ENCODE data around the gene RP9. TPM values are rescaled to one million over a fixed set of nuclear protein-coding genes. Genes with fewer than 3 reads are reported as not detected.

Gene RP9
- 14.3 TPM for total RNA-seq

GRCh38 chr7:33109005-33109757, at the start of gene RP9:
Gene RP9, minus strand, starts transcription at chr7:33109404. Its CDS starts 32 bp downstream, at chr7:33109372.
- peak; percentile 55 for DNase-seq (ENCODE audit: low spot score)

- no peak for DNase-seq (ENCODE audit: low spot score)
These were observed 48.6 kb upstream of the RP9 start for GRCh38 chr7:33157781-33158180.

GRCh38 chr7:33157311-33157710, 48.1 kb upstream of the RP9 start:
- DNase-seq (ENCODE audit: low spot score) = no peak

- no peak for DNase-seq (ENCODE audit: low spot score)
These were observed 47.2 kb upstream of the RP9 start for GRCh38 chr7:33156441-33156840.

- DNase-seq (ENCODE audit: low spot score) = no peak
These were observed 46.6 kb upstream of the RP9 start for GRCh38 chr7:33155811-33156210.

GRCh38 chr7:33152087-33152486, 42.9 kb upstream of the RP9 start:
- no peak for DNase-seq (ENCODE audit: low spot score)

GRCh38 chr7:33145156-33145555, 36.0 kb upstream of the RP9 start:
- no peak for DNase-seq (ENCODE audit: low spot score)

GRCh38 chr7:33143996-33144718, 35.0 kb upstream of the RP9 start:
- DNase-seq (ENCODE audit: low spot score) = no peak

GRCh38 chr7:33142585-33142984, 33.4 kb upstream of the RP9 start:
- no peak for DNase-seq (ENCODE audit: low spot score)

- no peak for DNase-seq (ENCODE audit: low spot score)
These were observed 27.9 kb upstream of the RP9 start for GRCh38 chr7:33137103-33137502.

GRCh38 chr7:33130184-33130583, 21.0 kb upstream of the RP9 start:
- no peak for DNase-seq (ENCODE audit: low spot score)

- DNase-seq (ENCODE audit: low spot score) = no peak
These were observed 20.6 kb upstream of the RP9 start for GRCh38 chr7:33129806-33130153.

GRCh38 chr7:33128990-33129805, 20.0 kb upstream of the RP9 start, which contains the start of gene BBS9:
Gene BBS9, plus strand, starts transcription at chr7:33129564. Its CDS starts 16,689 bp downstream, at chr7:33146253.
- peak; percentile 94 for DNase-seq (ENCODE audit: low spot score)

GRCh38 chr7:33128631-33128989, 19.4 kb upstream of the RP9 start:
- DNase-seq (ENCODE audit: low spot score) = no peak

- no peak for DNase-seq (ENCODE audit: low spot score)
These were observed 17.9 kb upstream of the RP9 start for GRCh38 chr7:33127085-33127484.

GRCh38 chr7:33118383-33118782, 9.2 kb upstream of the RP9 start:
- no peak for DNase-seq (ENCODE audit: low spot score)

- DNase-seq (ENCODE audit: low spot score) = no peak
These were observed 5.8 kb upstream of the RP9 start for GRCh38 chr7:33114976-33115375.

- no peak for DNase-seq (ENCODE audit: low spot score)
These were observed 2.4 kb upstream of the RP9 start for GRCh38 chr7:33111614-33112013.

GRCh38 chr7:33109758-33110238, 594 bp upstream of the RP9 start:
- DNase-seq (ENCODE audit: low spot score) = no peak

GRCh38 chr7:33108554-33109004, 625 bp downstream of the RP9 start:
- DNase-seq (ENCODE audit: low spot score) = no peak

- no peak for DNase-seq (ENCODE audit: low spot score)
These were observed 1.8 kb downstream of the RP9 start for GRCh38 chr7:33107136-33108066.

All from ureter (tissue), 1 donor.